K562 (cell line): Measurements from ENCODE around the gene RGL2. TPM values are rescaled to one million over a fixed set of nuclear protein-coding genes. Genes with fewer than 3 reads are reported as not detected.

Experiments
- NFYB ChIP-seq: IDR thresholded peaks from 2 replicates; pipeline ENCODE4 v1.6.1; 2011; ENCODE audit warnings: mild to moderate bottlenecking, moderate library complexity; ENCODE audit not compliant: insufficient read length; ENCODE audit errors: extremely low read depth
- POLR2H ChIP-seq: IDR thresholded peaks from 2 replicates; pipeline ENCODE4 v1.6.1; 2016; ENCODE audit warnings: missing genetic modification characterization, low read depth, mild to moderate bottlenecking, control low read depth, missing compliant biosample characterization, moderate library complexity
- PRPF4 ChIP-seq: fragments of 200-400 bp; formaldehyde crosslinking; IDR thresholded peaks from one replicate; pipeline ENCODE4 v1.6.1; 2017; ENCODE audit warnings: low read length, low read depth, mild to moderate bottlenecking; ENCODE audit not compliant: insufficient read depth, poor library complexity, severe bottlenecking
- RUNX1 ChIP-seq: sonication (generic); IDR thresholded peaks from 2 replicates; pipeline ENCODE4 v1.6.1; 2016; ENCODE audit warnings: antibody characterized with exemption, low read depth
- TAF9B ChIP-seq: fragments of 450-650 bp; IDR thresholded peaks from 2 replicates; pipeline ENCODE4 v1.6.1; 2018; ENCODE audit warnings: mild to moderate bottlenecking; ENCODE audit not compliant: partially characterized antibody
- polyA plus RNA-seq, 8 experiments: library from polyadenylated mRNA; depleted of rRNA in 4 of 8; stranded (reverse) in 5 of 8; unstranded in 3 of 8; fragments of >200 nt; fragmentation: Nextera tagmentation in 2 of 8; fragmentation: Illumina TruSeq in 1 of 8; extraction: Ambion mirVana in 2 of 8; extraction: Trizol in 1 of 8; gene quantifications; 2 replicates each; pipeline versions ENCODE4 v1.2.1 to v1.2.3, GENCODE V29; 2011 to 2014; ENCODE audit warnings: inconsistent platforms in 1 of 8, missing spikeins in 1 of 8
- total RNA-seq, 7 experiments: library from RNA; depleted of rRNA in 6 of 7; stranded (reverse); fragments of >200 nt in 6 of 7; fragmentation: Illumina TruSeq in 2 of 7; extraction: Trizol in 2 of 7; gene quantifications; 2 replicates each; pipeline versions ENCODE4 v1.2.1 to v1.2.3, GENCODE V29; 2011 to 2021; ENCODE audit warnings: low replicate concordance in 1 of 7
- TF ChIP-seq, protein P1 (sequence below): fragments of 450-650 bp; formaldehyde crosslinking; IDR thresholded peaks from 2 replicates; pipeline ENCODE4 v1.4.0; 2020; ENCODE audit warnings: mild to moderate bottlenecking, moderate library complexity
- TF ChIP-seq, protein P2 (sequence below): fragments of 450-650 bp; IDR thresholded peaks from 2 replicates; pipeline ENCODE4 v1.6.1; 2017; ENCODE audit warnings: antibody characterized with exemption, mild to moderate bottlenecking
- TF ChIP-seq, protein P3 (sequence below): IDR thresholded peaks from 2 replicates; pipeline ENCODE4 v1.6.1; 2011; ENCODE audit warnings: borderline replicate concordance, low read depth, mild to moderate bottlenecking, moderate library complexity, low read length; ENCODE audit not compliant: insufficient read depth, poor library complexity, severe bottlenecking
- TF ChIP-seq, protein P4 (sequence below): IDR thresholded peaks from 2 replicates; pipeline ENCODE4 v1.6.1; 2014; ENCODE audit warnings: antibody characterized with exemption
- TF ChIP-seq, protein P5 (sequence below): sonication (generic); formaldehyde crosslinking; IDR thresholded peaks from 2 replicates; pipeline ENCODE4 v1.8.0; 2022; ENCODE audit warnings: mild to moderate bottlenecking, missing genetic modification reagents

Gene RGL2
- total and polyA plus RNA-seq, 9 of the 15 experiments (the other 6 are each of a cell fraction or from before 2014, with no cell fraction given): 1.8 to 57.1 (median 19.5) TPM

DNA sequence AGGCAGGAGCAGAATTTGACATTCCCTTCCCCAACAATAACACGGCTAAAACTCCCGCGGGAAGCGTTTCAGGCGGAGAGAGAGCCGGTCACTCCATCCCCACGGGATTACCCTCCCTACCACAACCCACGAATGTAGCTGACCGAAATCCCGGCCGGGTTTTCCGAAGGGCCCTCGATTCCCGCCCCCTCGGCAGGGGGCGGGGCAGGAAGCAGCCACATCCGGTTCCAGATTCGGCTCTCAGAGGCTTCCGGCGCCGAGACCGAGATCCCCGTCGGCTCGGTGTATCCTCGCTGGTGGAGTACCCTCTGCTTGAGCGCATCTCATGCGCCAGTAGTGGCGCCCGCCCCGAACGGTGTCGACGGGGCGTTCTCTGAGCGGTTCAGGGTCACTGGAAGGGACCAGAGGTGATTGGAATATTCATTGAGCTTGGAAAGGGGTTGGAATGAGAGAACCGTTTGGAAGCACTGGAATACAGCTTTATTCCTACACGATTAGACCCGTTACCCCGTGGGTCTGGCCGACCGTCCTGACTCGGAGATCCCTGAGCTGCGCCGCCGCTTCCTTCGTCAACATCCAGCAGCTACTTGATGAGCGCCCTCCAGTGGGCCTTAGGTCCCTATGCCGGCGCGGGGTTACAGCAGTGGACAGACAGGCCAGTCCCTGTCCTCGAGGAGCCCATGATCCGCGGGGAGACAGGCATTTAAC lies 649 bp upstream of the RGL2 start (continued):
- TF ChIP-seq, protein P1, sequence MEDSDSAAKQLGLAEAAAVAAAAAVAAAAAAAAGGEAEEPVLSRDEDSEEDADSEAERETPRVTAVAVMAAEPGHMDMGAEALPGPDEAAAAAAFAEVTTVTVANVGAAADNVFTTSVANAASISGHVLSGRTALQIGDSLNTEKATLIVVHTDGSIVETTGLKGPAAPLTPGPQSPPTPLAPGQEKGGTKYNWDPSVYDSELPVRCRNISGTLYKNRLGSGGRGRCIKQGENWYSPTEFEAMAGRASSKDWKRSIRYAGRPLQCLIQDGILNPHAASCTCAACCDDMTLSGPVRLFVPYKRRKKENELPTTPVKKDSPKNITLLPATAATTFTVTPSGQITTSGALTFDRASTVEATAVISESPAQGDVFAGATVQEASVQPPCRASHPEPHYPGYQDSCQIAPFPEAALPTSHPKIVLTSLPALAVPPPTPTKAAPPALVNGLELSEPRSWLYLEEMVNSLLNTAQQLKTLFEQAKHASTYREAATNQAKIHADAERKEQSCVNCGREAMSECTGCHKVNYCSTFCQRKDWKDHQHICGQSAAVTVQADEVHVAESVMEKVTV: peak; percentile 77
- TF ChIP-seq TAF9B (peak; percentile 85), PRPF4 (no peak), RUNX1 (no peak), NFYB (no peak), POLR2H (tag) (peak; percentile 95)
- TF ChIP-seq, protein P2, sequence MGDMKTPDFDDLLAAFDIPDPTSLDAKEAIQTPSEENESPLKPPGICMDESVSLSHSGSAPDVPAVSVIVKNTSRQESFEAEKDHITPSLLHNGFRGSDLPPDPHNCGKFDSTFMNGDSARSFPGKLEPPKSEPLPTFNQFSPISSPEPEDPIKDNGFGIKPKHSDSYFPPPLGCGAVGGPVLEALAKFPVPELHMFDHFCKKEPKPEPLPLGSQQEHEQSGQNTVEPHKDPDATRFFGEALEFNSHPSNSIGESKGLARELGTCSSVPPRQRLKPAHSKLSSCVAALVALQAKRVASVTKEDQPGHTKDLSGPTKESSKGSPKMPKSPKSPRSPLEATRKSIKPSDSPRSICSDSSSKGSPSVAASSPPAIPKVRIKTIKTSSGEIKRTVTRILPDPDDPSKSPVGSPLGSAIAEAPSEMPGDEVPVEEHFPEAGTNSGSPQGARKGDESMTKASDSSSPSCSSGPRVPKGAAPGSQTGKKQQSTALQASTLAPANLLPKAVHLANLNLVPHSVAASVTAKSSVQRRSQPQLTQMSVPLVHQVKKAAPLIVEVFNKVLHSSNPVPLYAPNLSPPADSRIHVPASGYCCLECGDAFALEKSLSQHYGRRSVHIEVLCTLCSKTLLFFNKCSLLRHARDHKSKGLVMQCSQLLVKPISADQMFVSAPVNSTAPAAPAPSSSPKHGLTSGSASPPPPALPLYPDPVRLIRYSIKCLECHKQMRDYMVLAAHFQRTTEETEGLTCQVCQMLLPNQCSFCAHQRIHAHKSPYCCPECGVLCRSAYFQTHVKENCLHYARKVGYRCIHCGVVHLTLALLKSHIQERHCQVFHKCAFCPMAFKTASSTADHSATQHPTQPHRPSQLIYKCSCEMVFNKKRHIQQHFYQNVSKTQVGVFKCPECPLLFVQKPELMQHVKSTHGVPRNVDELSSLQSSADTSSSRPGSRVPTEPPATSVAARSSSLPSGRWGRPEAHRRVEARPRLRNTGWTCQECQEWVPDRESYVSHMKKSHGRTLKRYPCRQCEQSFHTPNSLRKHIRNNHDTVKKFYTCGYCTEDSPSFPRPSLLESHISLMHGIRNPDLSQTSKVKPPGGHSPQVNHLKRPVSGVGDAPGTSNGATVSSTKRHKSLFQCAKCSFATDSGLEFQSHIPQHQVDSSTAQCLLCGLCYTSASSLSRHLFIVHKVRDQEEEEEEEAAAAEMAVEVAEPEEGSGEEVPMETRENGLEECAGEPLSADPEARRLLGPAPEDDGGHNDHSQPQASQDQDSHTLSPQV: peak; percentile 42; the same call in 1 of the 2 replicates
- TF ChIP-seq, protein P3, sequence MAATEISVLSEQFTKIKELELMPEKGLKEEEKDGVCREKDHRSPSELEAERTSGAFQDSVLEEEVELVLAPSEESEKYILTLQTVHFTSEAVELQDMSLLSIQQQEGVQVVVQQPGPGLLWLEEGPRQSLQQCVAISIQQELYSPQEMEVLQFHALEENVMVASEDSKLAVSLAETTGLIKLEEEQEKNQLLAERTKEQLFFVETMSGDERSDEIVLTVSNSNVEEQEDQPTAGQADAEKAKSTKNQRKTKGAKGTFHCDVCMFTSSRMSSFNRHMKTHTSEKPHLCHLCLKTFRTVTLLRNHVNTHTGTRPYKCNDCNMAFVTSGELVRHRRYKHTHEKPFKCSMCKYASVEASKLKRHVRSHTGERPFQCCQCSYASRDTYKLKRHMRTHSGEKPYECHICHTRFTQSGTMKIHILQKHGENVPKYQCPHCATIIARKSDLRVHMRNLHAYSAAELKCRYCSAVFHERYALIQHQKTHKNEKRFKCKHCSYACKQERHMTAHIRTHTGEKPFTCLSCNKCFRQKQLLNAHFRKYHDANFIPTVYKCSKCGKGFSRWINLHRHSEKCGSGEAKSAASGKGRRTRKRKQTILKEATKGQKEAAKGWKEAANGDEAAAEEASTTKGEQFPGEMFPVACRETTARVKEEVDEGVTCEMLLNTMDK: peak; percentile 92
- TF ChIP-seq, protein P4, sequence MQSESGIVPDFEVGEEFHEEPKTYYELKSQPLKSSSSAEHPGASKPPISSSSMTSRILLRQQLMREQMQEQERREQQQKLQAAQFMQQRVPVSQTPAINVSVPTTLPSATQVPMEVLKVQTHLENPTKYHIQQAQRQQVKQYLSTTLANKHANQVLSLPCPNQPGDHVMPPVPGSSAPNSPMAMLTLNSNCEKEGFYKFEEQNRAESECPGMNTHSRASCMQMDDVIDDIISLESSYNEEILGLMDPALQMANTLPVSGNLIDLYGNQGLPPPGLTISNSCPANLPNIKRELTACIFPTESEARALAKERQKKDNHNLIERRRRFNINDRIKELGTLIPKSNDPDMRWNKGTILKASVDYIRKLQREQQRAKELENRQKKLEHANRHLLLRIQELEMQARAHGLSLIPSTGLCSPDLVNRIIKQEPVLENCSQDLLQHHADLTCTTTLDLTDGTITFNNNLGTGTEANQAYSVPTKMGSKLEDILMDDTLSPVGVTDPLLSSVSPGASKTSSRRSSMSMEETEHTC: no peak
- TF ChIP-seq, protein P5, sequence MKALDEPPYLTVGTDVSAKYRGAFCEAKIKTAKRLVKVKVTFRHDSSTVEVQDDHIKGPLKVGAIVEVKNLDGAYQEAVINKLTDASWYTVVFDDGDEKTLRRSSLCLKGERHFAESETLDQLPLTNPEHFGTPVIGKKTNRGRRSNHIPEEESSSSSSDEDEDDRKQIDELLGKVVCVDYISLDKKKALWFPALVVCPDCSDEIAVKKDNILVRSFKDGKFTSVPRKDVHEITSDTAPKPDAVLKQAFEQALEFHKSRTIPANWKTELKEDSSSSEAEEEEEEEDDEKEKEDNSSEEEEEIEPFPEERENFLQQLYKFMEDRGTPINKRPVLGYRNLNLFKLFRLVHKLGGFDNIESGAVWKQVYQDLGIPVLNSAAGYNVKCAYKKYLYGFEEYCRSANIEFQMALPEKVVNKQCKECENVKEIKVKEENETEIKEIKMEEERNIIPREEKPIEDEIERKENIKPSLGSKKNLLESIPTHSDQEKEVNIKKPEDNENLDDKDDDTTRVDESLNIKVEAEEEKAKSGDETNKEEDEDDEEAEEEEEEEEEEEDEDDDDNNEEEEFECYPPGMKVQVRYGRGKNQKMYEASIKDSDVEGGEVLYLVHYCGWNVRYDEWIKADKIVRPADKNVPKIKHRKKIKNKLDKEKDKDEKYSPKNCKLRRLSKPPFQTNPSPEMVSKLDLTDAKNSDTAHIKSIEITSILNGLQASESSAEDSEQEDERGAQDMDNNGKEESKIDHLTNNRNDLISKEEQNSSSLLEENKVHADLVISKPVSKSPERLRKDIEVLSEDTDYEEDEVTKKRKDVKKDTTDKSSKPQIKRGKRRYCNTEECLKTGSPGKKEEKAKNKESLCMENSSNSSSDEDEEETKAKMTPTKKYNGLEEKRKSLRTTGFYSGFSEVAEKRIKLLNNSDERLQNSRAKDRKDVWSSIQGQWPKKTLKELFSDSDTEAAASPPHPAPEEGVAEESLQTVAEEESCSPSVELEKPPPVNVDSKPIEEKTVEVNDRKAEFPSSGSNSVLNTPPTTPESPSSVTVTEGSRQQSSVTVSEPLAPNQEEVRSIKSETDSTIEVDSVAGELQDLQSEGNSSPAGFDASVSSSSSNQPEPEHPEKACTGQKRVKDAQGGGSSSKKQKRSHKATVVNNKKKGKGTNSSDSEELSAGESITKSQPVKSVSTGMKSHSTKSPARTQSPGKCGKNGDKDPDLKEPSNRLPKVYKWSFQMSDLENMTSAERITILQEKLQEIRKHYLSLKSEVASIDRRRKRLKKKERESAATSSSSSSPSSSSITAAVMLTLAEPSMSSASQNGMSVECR: peak; percentile 69
